Subcutaneous adipose tissue (tissue), 4 donors: ENCODE measurements around the gene SRGAP3. TPM values are rescaled to one million over a fixed set of nuclear protein-coding genes. Genes with fewer than 3 reads are reported as not detected.

Experiments used
- total RNA-seq, 4 donors: library from RNA; depleted of rRNA; stranded (reverse); fragments of >200 nt; gene quantifications; one replicate each; pipeline ENCODE4 v1.1.0, GENCODE V29; 2016
- TF ChIP-seq, protein P1 (sequence below): fragments of 450-650 bp; IDR thresholded peaks from one replicate; pipeline ENCODE4 v1.5.1; 2016; ENCODE audit warnings: low read depth, mild to moderate bottlenecking, control low read depth, antibody characterized with exemption, moderate library complexity

The SRGAP3 gene
- total RNA-seq, 4 donors from 2014 or later: 1.6 to 14.1 (median 8.9) TPM

DNA sequence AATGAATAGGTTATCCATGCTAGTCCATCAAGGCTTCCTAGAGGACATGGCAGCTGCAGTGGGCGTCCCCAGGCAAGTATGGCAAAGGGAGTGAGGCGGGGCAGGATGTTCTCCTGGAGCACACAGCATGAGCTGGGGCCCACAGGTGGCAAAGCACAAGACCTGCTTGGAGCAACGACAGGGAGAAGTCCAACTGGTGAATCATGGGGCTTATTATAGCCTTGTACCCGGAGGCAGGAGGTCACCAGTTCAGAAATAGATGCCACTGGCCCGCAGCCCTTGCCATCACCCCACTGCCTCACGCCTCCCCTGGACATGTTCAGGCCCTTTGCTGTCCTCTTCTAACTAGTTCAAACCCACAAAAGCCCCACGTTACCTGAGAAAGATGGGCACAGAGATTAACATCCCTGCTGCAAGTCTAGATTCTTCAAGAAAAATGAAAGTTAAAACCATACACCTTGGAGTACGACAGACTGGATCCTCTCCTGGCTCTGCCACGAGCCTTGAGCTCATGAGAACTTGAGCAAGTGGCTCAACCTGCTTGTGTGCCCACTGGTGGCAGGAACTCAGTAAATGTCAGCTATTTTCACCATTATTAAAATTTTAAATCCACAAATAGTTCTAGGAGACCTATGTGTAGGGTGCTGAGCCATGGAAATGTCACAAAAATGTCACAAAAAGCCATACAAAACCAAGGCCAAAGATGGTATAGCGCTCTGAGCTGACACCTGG, 1.8 kb upstream of the SRGAP3 start:
- TF ChIP-seq, protein P1, sequence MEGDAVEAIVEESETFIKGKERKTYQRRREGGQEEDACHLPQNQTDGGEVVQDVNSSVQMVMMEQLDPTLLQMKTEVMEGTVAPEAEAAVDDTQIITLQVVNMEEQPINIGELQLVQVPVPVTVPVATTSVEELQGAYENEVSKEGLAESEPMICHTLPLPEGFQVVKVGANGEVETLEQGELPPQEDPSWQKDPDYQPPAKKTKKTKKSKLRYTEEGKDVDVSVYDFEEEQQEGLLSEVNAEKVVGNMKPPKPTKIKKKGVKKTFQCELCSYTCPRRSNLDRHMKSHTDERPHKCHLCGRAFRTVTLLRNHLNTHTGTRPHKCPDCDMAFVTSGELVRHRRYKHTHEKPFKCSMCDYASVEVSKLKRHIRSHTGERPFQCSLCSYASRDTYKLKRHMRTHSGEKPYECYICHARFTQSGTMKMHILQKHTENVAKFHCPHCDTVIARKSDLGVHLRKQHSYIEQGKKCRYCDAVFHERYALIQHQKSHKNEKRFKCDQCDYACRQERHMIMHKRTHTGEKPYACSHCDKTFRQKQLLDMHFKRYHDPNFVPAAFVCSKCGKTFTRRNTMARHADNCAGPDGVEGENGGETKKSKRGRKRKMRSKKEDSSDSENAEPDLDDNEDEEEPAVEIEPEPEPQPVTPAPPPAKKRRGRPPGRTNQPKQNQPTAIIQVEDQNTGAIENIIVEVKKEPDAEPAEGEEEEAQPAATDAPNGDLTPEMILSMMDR: no peak

DNA sequence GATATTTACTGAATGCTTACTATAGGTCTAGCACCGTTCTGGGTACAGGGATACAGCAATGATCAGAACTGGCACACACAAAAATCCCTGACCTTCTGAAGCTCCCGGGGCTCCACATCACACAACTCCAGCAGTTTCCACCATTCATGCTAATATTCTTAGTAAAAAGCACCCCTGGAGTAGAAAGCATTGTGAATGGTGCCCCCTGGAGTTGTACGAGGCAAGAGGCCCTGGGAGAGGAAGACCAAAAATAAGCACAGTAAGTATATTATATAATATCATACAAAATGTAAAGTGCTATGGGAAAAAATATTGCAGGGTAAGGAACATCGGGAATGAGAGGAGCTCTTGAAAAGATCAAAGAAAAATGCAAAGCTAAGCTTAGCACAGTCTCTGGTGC, 790 bp upstream of the SRGAP3 start:
- TF ChIP-seq, protein P1: no peak

DNA sequence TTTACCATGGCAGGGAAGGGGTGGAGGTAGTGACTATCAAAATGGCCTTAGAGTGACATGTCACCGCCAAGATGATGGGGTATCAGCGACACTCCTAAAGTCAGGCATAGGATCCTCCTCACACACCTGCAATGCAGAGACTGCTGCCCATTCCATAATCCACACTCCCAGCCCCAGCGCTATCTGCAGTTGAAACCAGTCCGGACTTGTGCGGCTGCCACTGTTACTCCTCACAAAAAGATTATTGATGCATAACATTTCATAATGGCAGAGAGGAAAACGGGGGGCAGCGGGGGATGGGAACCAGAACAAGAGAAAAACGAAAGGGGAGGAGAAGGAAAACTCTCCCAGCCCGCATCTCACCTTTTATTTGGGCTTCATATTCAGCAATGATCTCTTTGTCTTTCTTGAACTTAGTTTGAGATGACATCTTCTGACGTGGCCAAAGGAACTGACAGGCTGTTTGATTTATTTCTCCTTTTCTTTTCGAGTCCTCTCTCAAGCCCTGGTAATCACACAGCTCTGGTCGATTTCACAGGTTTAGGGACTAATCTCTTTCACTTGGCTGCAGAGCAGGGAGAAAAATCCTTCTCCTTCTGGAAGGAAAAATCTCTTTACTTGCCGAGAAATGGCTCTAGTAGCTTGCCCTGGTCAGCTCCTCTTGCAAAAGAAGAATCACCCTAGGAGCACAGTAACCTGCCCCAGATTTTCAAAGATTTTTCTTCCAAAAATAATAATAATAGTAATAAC, 749 bp downstream of the SRGAP3 start:
- TF ChIP-seq, protein P1: no peak

DNA sequence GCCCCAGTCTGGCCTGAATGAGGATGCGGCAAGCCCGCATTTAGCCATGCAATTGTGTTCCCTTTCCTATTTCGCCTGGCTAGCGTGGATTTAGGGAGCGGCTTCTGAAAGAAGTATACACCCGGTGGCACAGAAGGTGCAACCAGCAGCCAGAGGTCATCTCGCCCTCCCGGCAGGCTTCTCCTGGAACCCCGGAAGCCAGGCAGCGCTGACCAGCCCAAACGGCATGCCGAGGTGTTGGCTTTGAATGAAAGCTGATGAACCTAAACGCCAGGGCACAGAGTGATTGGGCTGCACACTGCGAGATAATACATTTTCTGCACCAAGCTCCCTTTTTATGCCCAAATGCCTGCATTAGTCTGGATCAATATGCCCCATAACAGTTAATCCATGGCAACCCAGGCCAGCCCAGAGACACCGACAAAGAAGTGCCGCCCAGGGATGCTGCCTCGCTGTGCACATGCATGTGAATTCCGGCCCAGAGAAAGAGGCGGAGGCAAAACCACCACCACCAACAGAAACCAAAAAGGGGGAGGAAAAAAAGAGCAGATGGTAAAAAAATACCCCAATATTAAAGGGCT, 1.4 kb downstream of the SRGAP3 start:
- TF ChIP-seq, protein P1: no peak

DNA sequence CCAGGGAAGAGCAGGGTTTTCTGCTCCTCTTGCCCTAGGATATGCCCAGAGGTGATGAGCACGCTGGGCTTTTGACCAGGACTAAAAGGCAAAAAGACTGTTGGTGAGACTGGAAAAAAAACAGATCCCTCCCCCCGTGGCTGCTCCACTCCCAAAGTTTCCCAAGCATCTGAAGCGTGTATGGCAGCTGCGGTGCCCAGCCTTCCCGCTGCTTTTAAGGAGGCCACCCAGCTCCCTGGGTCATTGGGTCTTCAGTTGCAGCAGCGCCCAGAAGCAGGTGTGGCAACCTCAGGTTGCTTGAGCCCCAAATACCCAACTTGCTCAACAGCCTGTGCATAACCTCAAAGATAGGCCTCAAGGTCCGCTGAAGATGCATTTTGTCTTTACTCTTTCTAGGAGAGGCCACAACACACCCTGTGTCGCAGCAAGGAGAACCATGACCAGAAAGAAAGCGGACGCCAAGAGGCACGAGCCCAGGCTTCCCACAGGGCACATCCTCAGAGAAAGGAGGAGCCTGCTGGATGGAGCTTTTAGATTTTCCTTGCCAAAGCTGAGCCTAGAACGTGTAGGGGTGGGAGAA, 2.0 kb downstream of the SRGAP3 start:
- TF ChIP-seq, protein P1: no peak

DNA sequence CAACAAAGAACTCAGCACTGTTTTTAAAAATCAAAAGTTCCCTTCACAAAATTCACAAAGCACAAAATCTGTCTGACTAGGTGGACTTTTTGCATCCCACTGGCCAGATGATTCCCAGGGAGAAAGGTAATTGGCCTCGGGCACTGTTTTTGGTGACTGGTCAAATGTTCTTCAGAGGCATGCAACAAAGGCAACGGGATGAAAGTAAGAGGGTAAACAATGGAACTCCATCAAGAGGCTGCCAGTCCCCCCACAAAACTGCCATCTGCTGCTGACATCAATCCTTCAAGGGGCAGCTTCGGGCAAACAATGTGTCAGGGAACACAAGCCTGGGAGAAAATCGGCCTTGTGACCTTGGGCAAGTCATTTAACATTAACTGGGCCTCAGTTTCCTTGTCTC, 3.3 kb downstream of the SRGAP3 start:
- TF ChIP-seq, protein P1: no peak
